Stomach smooth muscle (tissue), 2 donors: ENCODE results near the gene SPECC1.
"Not testable (repeated sequence)": the region's sequence is repeated elsewhere in the genome, so short reads cannot be mapped to it uniquely, and the experiment has no call there.

ENCODE experiments used
- H3K27ac ChIP-seq: one replicate; pipeline ENCODE4 v1.7.0; 2013; ENCODE audit warnings: mild to moderate bottlenecking, low read length, inconsistent platforms
- H3K27me3 ChIP-seq, 2 donors: one replicate each; pipeline ENCODE4 v1.7.0; 2013; ENCODE audit warnings: low read length in 2 of 2; ENCODE audit not compliant: insufficient read depth in 2 of 2, control insufficient read depth in 1 of 2
- H3K36me3 ChIP-seq, 2 donors: one replicate each; pipeline ENCODE4 v1.7.0; 2013; ENCODE audit warnings: low read length in 2 of 2; ENCODE audit not compliant: control insufficient read depth in 2 of 2, insufficient read depth in 2 of 2
- H3K4me1 ChIP-seq: one replicate; pipeline ENCODE4 v1.7.0; 2013; ENCODE audit warnings: low read length; ENCODE audit not compliant: control insufficient read depth, insufficient read depth
- H3K4me3 ChIP-seq, 2 donors: one replicate each; pipeline ENCODE4 v1.7.0; 2013; ENCODE audit warnings: low read length in 2 of 2
- H3K9ac ChIP-seq, 2 donors: one replicate each; pipeline ENCODE4 v1.7.0; 2013; ENCODE audit warnings: low read length in 2 of 2, mild to moderate bottlenecking in 1 of 2
- H3K9me3 ChIP-seq, 2 donors: one replicate each; pipeline ENCODE4 v1.7.0; 2013; ENCODE audit warnings: low read length in 2 of 2; ENCODE audit not compliant: control insufficient read depth in 2 of 2
- donor health status: healthy.
- donor health status: Pancreatic carcinoma.

Gene SPECC1

GRCh38 chr17:20157001-20157310 is 147.8 kb downstream of the SPECC1 start:
- Histone ChIP-seq H3K36me3 (no peaks in the 10 kb centered on the region), H3K9ac (no peak overlapping the region), H3K4me1 (peaks cover 14% of the 10 kb centered on the region), H3K27me3 (peaks cover 21 to 23% of the 10 kb centered on the region in 2 donors), H3K4me3 (peak overlapping the region; percentile 62 to 72), H3K9me3 (no peaks in the 10 kb centered on the region), H3K27ac (no peak overlapping the region)

GRCh38 chr17:20158580-20158979 is 149.4 kb downstream of the SPECC1 start:
- Histone ChIP-seq H3K36me3 (no peaks in the 10 kb centered on the region), H3K27me3 (peaks cover 21 to 23% of the 10 kb centered on the region in 2 donors), H3K27ac (no peak overlapping the region), H3K9ac (no peak overlapping the region), H3K4me3 (no peak overlapping the region), H3K9me3 (no peaks in the 10 kb centered on the region), H3K4me1 (peaks cover 14% of the 10 kb centered on the region)

GRCh38 chr17:20159406-20160069 is 150.4 kb downstream of the SPECC1 start:
- H3K9ac ChIP-seq = no peak overlapping the region
- no peak overlapping the region for H3K27ac ChIP-seq
- no peak overlapping the region for H3K4me3 ChIP-seq
- peaks cover 21 to 23% of the 10 kb centered on the region in 2 donors for H3K27me3 ChIP-seq
- no peaks in the 10 kb centered on the region for H3K9me3 ChIP-seq
- H3K36me3 ChIP-seq = no peaks in the 10 kb centered on the region
- H3K4me1 ChIP-seq = peaks cover 14% of the 10 kb centered on the region

GRCh38 chr17:20165516-20165915 is 156.4 kb downstream of the SPECC1 start:
- not testable (repeated sequence) for H3K4me1 ChIP-seq, H3K27ac ChIP-seq, H3K9me3 ChIP-seq, H3K36me3 ChIP-seq, H3K4me3 ChIP-seq, H3K9ac ChIP-seq, H3K27me3 ChIP-seq

GRCh38 chr17:20170085-20170484 is 160.9 kb downstream of the SPECC1 start:
- no peaks in the 10 kb centered on the region for H3K27me3 ChIP-seq
- no peaks in the 10 kb centered on the region for H3K36me3 ChIP-seq
- no peaks in the 10 kb centered on the region for H3K9me3 ChIP-seq
- H3K9ac ChIP-seq = no peak overlapping the region
- no peaks in the 10 kb centered on the region for H3K4me1 ChIP-seq
- no peak overlapping the region for H3K27ac ChIP-seq
- no peak overlapping the region for H3K4me3 ChIP-seq

- no peaks in the 10 kb centered on the region for H3K27me3 ChIP-seq
- no peaks in the 10 kb centered on the region for H3K36me3 ChIP-seq
- H3K9ac ChIP-seq = no peak overlapping the region
- H3K9me3 ChIP-seq = no peaks in the 10 kb centered on the region
- no peak overlapping the region for H3K27ac ChIP-seq
- no peak overlapping the region for H3K4me3 ChIP-seq
- H3K4me1 ChIP-seq = no peaks in the 10 kb centered on the region
Measured at GRCh38 chr17:20171741-20172365, 162.7 kb downstream of the SPECC1 start.

- Histone ChIP-seq H3K4me1 (no peaks in the 10 kb centered on the region), H3K36me3 (no peaks in the 10 kb centered on the region), H3K27ac (no peak overlapping the region), H3K27me3 (no peaks in the 10 kb centered on the region), H3K9me3 (no peaks in the 10 kb centered on the region), H3K9ac (no peak overlapping the region), H3K4me3 (no peak overlapping the region)
Measured at GRCh38 chr17:20172376-20172775, 163.2 kb downstream of the SPECC1 start.

- no peaks in the 10 kb centered on the region for H3K9me3 ChIP-seq
- no peak overlapping the region for H3K4me3 ChIP-seq
- no peak overlapping the region for H3K9ac ChIP-seq
- no peaks in the 10 kb centered on the region for H3K36me3 ChIP-seq
- no peaks in the 10 kb centered on the region for H3K27me3 ChIP-seq
- H3K4me1 ChIP-seq = no peaks in the 10 kb centered on the region
- H3K27ac ChIP-seq = no peak overlapping the region
Measured at GRCh38 chr17:20173091-20173490, 163.9 kb downstream of the SPECC1 start.

- Histone ChIP-seq H3K27me3 (no peaks in the 10 kb centered on the region), H3K27ac (no peak overlapping the region), H3K9me3 (no peaks in the 10 kb centered on the region), H3K36me3 (no peaks in the 10 kb centered on the region), H3K9ac (no peak overlapping the region), H3K4me1 (no peaks in the 10 kb centered on the region), H3K4me3 (no peak overlapping the region)
Measured at GRCh38 chr17:20174588-20175265, 165.6 kb downstream of the SPECC1 start.

GRCh38 chr17:20179041-20179440 is 169.9 kb downstream of the SPECC1 start:
- Histone ChIP-seq H3K27me3 (no peaks in the 10 kb centered on the region), H3K27ac (no peak overlapping the region), H3K4me1 (no peaks in the 10 kb centered on the region), H3K36me3 (no peaks in the 10 kb centered on the region), H3K4me3 (no peak overlapping the region), H3K9ac (no peak overlapping the region), H3K9me3 (no peaks in the 10 kb centered on the region)

- Histone ChIP-seq H3K36me3 (no peaks in the 10 kb centered on the region), H3K4me3 (no peak overlapping the region), H3K9me3 (no peaks in the 10 kb centered on the region), H3K27me3 (no peaks in the 10 kb centered on the region), H3K4me1 (no peaks in the 10 kb centered on the region), H3K27ac (no peak overlapping the region), H3K9ac (no peak overlapping the region)
Measured at GRCh38 chr17:20180661-20181060, 171.5 kb downstream of the SPECC1 start.
